GM19035 (cell line): ENCODE measurements around the gene RAB5B.

Experiments used
- ATAC-seq: cut with Tn5 transposase; IDR thresholded peaks from one replicate; pipeline ENCODE4 v1.9.1; 2021; ENCODE audit not compliant: unreplicated experiment

The RAB5B gene

GRCh38 chr12:55973599-55974307 lies at the start of gene RAB5B:
TSS of gene RAB5B (plus strand) at chr12:55974078. CDS start at chr12:55986961, 12,883 bp downstream.
- peak; percentile 94 for ATAC-seq

- no peak for ATAC-seq
Measured at GRCh38 chr12:55925371-55925770, 48.5 kb upstream of the RAB5B start.

GRCh38 chr12:55925870-55926737 lies 47.8 kb upstream of the RAB5B start:
- no peak for ATAC-seq

DNA sequence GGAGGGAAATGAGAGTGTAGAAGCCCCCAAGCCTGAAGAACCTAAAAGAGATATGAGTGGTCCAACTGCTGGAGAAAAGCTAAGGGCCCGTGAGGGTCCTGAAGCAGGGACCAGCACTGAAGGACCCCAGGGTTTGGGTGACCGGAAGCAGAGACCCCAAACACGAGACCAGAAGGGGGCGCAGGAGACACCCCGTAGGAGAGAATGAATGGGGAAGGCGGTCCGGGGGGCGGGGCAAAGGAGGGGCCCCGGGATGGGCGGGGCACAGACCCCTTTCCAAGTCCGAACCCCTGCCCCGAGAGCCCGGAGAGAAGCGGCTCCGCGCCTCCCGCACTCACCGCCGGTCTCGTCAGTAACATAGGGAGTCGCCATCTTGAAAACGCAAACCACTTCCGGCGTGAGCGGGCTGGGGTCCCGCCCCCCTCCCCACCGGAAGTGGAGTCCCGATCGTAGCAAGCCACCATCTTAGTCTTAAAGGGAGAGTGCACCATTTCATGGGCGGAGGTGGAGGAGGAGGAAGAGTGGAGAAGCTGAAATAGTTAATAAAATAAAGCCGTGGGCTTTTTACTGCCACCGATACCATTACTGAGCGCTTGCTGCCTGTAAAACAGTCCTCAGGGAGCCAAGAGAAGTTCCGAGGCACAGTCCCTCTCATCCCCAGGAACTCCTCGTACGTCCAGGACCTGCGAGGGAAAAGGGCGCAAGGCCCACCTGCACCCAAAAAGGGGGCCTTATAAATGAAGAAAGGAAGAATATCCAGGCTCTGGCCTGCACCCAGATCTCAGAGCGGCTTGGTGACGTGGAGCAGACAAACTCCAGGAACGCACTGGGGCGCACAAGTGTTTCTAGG lies 46.9 kb upstream of the RAB5B start:
- peak; percentile 43 for ATAC-seq

- ATAC-seq, result peak; percentile 46
Measured at GRCh38 chr12:55927588-55928502, 46.0 kb upstream of the RAB5B start, which contains the start of gene PYM1. TSS of gene PYM1 (minus strand) at chr12:55927894. CDS start at chr12:55927761, 133 bp downstream.

DNA sequence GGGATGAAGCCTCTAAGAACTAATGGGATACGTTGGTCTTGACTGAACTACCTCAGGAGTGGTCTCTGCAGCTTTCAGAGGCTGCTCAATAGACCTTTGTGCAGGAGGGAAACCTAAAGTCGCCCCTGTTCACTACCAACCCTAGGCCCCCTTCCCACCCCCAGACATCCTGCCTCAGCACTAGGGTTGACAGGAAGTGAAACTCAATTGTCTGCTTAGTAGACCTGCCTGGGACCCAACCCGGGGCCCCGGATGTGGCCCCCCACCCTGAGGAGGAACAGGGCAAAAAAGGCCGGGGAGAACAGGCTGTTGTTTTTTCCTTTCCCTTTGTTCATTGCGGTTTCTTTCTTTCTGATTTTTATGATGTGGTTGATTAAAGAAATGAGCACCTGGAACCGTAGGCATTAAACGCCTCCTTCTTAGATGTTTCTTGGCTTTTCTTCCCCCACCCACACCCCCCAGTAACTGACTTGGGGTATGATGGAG lies 44.5 kb upstream of the RAB5B start:
- peak; percentile 30 for ATAC-seq

DNA sequence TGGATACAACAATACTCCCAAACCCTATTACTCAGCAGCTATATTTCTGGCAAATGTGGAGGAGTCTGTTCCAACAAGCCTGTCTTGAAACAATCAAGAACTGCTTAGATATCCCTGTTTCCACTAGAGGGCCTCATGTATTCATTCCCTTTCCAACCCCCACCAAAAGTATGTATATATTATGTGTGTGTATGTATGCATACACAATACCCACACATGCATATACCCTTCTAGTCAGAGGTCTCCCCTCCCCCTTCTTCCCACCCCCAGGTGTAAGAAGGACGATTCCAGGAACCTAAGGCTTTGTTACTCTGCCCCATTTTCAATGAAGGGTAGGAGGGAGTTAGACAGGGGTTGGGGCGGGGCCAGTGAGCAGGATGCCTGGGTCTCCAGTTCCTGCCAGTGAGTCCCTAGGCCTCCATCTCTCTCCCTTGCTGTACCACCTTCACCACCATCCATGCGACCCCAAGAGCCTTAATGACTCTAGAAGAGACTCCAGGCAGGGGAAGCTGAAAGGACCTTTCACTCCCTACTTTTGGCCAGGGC lies 43.0 kb upstream of the RAB5B start, which contains the start of gene DGKA:
Gene DGKA (plus strand): TSS at position 392 of the 546 bp plus-strand sequence. CDS start 5,342 bp downstream, outside the sequence.
- no peak for ATAC-seq

DNA sequence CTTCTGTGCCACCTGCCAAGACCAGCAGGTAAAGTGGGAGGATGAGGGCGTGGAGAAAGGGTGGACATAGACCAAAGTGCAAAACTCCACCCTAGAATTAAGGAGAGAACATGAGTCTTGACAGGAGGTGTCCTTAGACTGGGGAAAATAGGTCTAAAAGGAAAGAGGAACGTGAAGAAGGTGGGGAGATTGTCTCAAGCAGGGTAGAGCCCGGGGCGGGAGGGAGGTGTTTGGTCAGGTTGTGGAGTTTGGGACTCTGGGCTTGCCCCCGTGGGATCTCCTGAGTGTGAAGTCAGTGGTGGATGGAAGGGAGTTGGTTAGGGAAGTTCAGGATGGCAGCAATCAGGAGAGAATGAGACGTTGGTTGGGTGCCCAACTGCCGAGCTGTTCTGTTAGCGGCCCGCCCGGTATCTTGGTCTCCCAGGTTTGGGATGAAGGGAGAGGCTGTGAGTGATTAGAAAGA lies 42.5 kb upstream of the RAB5B start:
- no peak for ATAC-seq

GRCh38 chr12:55931780-55932550 lies 41.9 kb upstream of the RAB5B start:
- ATAC-seq, result no peak

- ATAC-seq, result no peak
Measured at GRCh38 chr12:55932551-55932910, 41.3 kb upstream of the RAB5B start.

DNA sequence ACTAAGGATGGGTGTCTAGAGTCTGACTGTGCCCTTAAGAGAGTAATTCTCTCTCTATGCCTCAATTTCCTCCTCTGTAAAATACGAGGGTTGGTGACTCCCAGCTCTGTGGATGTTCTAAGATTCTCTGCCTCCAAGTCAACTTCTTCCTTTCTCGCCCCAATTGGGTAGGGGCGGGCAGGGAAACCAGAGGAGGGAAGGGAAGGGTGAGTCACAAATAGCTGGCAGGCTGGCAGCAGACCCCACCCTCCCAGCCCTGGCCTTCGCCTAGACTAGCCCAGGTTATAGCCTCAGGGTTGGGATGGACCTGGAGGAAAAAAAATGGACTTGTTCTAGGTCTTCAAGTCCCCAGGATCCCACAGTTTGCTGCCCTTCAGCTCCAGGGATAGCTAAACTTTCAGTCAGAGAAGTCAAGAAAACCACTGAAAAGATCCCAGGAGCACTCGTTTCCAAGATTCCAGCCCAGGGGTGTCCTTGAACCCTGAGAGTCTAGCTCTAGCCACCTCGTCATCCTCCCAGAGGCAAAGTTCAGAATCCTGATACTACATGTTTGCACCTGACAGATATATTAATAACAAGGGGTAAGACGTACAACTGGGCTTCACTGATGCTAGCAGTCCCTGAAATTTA lies 40.6 kb upstream of the RAB5B start:
- ATAC-seq, result no peak

- no peak for ATAC-seq
Measured at GRCh38 chr12:55933799-55934742, 39.8 kb upstream of the RAB5B start.

GRCh38 chr12:55934773-55935172 lies 39.1 kb upstream of the RAB5B start:
- ATAC-seq, result no peak

- ATAC-seq, result no peak
Measured at GRCh38 chr12:55935738-55936151, 38.1 kb upstream of the RAB5B start.

DNA sequence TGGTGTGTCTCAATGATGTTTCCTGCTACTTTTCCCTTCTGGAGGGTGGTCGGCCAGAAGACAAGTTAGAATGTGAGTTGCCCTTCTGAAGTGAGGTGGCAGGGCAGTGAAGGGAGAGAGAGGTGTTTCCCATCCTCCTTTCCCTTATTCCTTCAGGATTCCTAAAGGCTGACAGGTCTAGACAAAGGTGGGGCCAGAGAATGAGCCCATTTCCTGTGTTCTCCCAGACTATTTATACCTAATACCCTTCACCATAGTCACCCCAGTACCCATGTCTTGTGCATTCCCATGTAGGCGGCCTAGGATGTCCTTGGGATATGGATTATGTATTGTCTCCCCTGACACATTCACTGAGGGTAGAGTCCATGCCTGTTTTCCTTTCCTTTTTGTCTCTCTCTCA lies 35.9 kb upstream of the RAB5B start:
- no peak for ATAC-seq

DNA sequence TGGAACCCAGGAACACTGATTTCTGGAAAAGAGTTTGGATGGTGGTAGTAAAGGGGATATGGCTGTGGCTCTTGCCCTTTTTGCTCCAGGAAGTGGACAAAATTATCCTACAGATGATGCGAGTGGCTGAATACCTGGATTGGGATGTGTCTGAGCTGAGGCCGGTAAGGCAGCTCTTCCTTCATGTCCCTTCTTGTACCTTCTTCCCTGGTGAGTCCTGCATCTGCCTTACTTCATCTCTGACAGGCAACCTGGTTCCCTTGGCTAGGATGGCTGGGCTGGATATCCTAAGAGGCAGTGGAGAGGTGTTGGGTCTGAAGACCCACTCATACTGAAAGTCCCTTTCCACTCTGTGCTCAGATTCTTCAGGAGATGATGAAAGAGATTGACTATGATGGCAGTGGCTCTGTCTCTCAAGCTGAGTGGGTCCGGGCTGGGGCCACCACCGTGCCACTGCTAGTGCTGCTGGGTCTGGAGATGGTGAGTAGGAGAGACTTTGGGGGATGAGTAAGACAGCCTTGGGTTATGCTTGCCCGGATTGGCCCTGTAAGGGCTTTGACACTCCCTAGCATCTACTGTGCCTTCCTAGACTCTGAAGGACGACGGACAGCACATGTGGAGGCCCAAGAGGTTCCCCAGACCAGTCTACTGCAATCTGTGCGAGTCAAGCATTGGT lies 34.9 kb upstream of the RAB5B start:
- ATAC-seq, result no peak
